SK-N-SH treated with all-trans-retinoic acid at 6 μM for 48 hours (cell line): ENCODE data around the gene CASZ1.

Source experiments
- ARNTL ChIP-seq: fragments of 450-650 bp; formaldehyde crosslinking; IDR thresholded peaks from 2 replicates; pipeline ENCODE4 v1.5.0; 2020; ENCODE audit warnings: low read depth, mild to moderate bottlenecking, moderate library complexity, borderline replicate concordance
- CSDC2 ChIP-seq: fragments of 250-450 bp; sonication (Bioruptor Pico); IDR thresholded peaks from 2 replicates; pipeline ENCODE4 v1.5.0; 2020; ENCODE audit warnings: mild to moderate bottlenecking, moderate library complexity
- ESRRG ChIP-seq: fragments of 250-450 bp; sonication (Bioruptor Pico); IDR thresholded peaks from 2 replicates; pipeline ENCODE4 v1.6.1; 2021; ENCODE audit warnings: mild to moderate bottlenecking
- GLIS3 ChIP-seq: fragments of 250-450 bp; sonication (Bioruptor Pico); IDR thresholded peaks from 2 replicates; pipeline ENCODE4 v1.5.0; 2020; ENCODE audit warnings: mild to moderate bottlenecking, moderate library complexity
- PATZ1 ChIP-seq: fragments of 250-450 bp; sonication (Bioruptor Pico); IDR thresholded peaks from 2 replicates; pipeline ENCODE4 v1.8.0; 2020; ENCODE audit warnings: mild to moderate bottlenecking, moderate library complexity, borderline replicate concordance
- POU6F1 ChIP-seq: fragments of 250-450 bp; sonication (Bioruptor Pico); IDR thresholded peaks from 2 replicates; pipeline ENCODE4 v1.8.0; 2021; ENCODE audit warnings: low read depth, mild to moderate bottlenecking, moderate library complexity, borderline replicate concordance
- PPARA ChIP-seq: fragments of 250-450 bp; sonication (Bioruptor Pico); IDR thresholded peaks from 2 replicates; pipeline ENCODE4 v1.5.0; 2020; ENCODE audit warnings: mild to moderate bottlenecking, borderline replicate concordance
- RARB ChIP-seq: fragments of 250-450 bp; sonication (Bioruptor Pico); IDR thresholded peaks from 2 replicates; pipeline ENCODE4 v1.8.0; 2021; ENCODE audit warnings: mild to moderate bottlenecking, moderate library complexity
- TCF4 ChIP-seq: fragments of 250-450 bp; sonication (Bioruptor Pico); IDR thresholded peaks from 2 replicates; pipeline ENCODE4 v1.8.0; 2021; ENCODE audit warnings: mild to moderate bottlenecking, moderate library complexity, borderline replicate concordance
- TOX ChIP-seq: fragments of 250-450 bp; sonication (Bioruptor Pico); IDR thresholded peaks from 2 replicates; pipeline ENCODE4 v1.8.0; 2021; ENCODE audit warnings: mild to moderate bottlenecking, moderate library complexity, borderline replicate concordance
- ZC3H10 ChIP-seq: fragments of 250-450 bp; sonication (Bioruptor Pico); IDR thresholded peaks from 2 replicates; pipeline ENCODE4 v1.5.1; 2021; ENCODE audit warnings: mild to moderate bottlenecking, moderate library complexity
- ZFP3 ChIP-seq: fragments of 250-450 bp; sonication (Bioruptor Pico); IDR thresholded peaks from 2 replicates; pipeline ENCODE4 v1.5.0; 2020; ENCODE audit warnings: mild to moderate bottlenecking, moderate library complexity
- ZNF70 ChIP-seq: fragments of 450-650 bp; formaldehyde crosslinking; IDR thresholded peaks from 2 replicates; pipeline ENCODE4 v1.5.0; 2020; ENCODE audit warnings: mild to moderate bottlenecking, moderate library complexity
- TF ChIP-seq, protein P1 (sequence below): fragments of 250-450 bp; sonication (Bioruptor Pico); IDR thresholded peaks from 2 replicates; pipeline ENCODE4 v1.5.1; 2021; ENCODE audit warnings: mild to moderate bottlenecking, moderate library complexity

- TF ChIP-seq ESRRG (CRISPR knock-in tag) (no peak), ARNTL (CRISPR knock-in tag) (no peak), ZC3H10 (no peak), PATZ1 (CRISPR knock-in tag) (no peak), ZFP3 (CRISPR knock-in tag) (no peak), CSDC2 (CRISPR knock-in tag) (no peak), TOX (CRISPR knock-in tag) (no peak), TCF4 (no peak), ZNF70 (CRISPR knock-in tag) (no peak), PPARA (no peak), POU6F1 (CRISPR knock-in tag) (no peak), RARB (CRISPR knock-in tag) (no peak), GLIS3 (CRISPR knock-in tag) (no peak)
- TF ChIP-seq, protein P1, sequence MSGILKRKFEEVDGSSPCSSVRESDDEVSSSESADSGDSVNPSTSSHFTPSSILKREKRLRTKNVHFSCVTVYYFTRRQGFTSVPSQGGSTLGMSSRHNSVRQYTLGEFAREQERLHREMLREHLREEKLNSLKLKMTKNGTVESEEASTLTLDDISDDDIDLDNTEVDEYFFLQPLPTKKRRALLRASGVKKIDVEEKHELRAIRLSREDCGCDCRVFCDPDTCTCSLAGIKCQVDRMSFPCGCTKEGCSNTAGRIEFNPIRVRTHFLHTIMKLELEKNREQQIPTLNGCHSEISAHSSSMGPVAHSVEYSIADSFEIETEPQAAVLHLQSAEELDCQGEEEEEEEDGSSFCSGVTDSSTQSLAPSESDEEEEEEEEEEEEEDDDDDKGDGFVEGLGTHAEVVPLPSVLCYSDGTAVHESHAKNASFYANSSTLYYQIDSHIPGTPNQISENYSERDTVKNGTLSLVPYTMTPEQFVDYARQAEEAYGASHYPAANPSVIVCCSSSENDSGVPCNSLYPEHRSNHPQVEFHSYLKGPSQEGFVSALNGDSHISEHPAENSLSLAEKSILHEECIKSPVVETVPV (CRISPR knock-in tag) = no peak
Measured at GRCh38 chr1:10643607-10644306, 152.7 kb downstream of the CASZ1 start.
